GM18867 (cell line): ENCODE measurements around the gene EIF4EBP3.
"Not testable (repeated sequence)": the region's sequence is repeated elsewhere in the genome, so short reads cannot be mapped to it uniquely, and the experiment has no call there.

Experiments used
- ATAC-seq: cut with Tn5 transposase; IDR thresholded peaks from one replicate; pipeline ENCODE4 v1.9.1; 2021; ENCODE audit warnings: mild to moderate bottlenecking, moderate library complexity; ENCODE audit not compliant: unreplicated experiment

Gene EIF4EBP3

DNA sequence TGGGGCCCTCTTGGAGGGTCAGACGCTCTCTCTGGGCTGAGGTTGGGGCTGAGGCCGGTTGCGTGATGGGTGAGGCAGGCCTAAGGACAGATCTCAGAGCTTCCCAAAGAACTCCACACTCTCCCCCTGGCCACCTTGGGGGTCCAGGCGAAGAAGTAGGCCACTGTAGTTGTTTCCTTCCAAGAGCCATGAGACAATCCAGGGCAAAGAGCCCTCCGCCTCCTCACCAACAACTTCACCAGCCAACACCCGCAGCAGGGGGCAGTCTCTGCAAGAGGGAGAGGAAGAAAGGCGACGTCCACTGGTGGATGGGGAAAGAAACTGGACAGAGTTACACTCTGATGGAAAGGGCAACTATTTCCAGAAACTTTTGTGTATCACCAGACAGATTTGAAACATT lies 27.8 kb downstream of the EIF4EBP3 start:
- ATAC-seq: no peak

DNA sequence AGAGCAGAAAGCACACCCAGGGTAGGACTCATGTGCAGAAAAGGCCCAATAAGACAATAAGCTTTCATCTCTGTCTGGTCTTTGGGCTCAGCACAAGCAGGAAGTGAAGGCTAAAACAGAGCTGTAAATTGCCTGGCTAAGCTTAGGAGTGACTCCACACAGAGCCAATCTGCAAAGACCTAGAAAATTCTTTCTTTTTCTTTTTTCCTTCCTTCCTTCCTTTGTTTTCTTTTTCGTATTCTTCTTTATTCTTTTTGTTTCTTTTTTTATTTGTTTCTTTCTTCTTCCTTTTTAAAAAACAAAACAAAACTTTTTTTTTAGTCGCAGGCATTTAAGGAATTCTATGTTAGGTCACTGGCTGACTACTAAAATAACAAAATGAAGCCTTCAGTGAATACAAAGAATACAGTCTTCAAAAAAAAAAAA lies 29.3 kb downstream of the EIF4EBP3 start:
- no peak for ATAC-seq

DNA sequence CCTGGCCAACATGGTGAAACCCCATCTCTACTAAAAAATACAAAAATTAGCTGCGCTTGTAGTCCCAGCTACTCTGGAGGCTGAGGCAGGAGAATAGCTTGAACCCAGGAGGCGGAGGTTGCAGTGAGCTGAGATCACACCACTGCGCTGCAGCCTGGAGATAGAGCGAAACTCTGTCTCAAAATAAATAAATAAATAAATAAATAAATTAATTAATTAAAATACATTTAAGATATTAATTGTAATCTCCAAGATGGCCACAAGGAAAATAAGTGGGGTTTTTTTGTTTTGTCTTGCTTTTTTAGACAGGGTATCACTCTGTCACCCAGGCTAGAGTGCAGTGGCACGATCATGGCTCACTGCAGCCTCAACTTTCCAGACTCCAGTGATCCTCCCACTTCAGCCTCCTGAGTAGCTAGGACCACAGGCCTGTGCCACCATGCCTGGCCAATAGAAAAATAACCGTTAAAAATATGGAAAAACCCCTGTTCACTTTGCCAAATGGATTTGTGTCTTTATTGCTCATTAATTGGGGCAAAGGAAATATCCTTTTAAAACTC lies 31.8 kb downstream of the EIF4EBP3 start:
- not testable (repeated sequence) for ATAC-seq

DNA sequence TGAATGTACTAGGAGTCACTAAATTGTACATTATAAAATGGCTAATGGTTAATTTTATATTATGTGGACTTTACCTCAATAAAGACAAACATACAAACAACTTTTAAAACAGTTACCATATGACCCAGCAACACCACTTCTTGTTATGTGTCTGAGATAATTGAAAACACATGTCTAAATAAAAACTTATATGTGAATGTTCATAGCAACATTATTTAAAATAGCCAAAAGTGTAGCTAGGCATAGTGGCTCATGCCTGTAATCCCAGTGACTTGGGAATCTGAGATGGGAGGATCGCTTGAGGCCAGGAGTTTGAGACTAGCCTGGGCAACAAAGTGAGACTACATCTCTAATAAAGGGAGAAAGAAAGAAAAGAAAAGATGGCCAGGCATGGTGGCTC lies 40.0 kb downstream of the EIF4EBP3 start:
- ATAC-seq: no peak

DNA sequence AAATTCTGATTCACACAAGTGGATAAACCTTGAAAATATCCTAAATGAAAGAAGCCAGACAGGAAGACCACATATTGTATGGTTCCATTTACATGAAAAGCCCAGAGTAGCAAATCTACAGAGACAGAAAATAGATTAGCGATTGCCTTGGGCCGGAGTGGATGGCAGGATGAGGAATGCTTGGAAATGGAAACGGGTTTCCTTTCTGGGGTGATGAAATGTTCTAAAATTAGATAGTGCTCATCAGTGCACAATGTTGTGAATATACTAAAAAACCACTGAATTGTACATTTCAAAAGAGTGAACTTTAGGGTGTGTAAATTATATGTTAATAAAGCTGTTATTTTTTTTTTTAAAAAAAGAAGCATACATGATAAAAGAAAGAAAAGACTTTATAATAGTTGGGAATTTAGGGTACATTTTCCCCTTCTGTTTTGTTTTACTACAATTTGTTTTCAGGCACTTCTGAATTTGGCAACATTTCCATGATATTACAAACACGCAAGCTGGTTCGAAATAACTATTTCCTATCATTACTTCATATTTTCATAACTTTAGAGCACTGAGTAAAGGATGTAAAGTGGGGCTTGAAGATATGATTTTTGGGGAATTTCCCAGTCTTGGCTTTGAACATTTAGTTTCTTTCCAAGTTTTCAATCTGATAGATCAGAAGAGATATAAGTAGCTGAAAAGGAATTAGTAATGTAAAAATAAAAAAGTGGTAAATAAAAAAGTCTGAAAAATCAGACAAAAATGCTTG lies 41.0 kb downstream of the EIF4EBP3 start:
- no peak for ATAC-seq

DNA sequence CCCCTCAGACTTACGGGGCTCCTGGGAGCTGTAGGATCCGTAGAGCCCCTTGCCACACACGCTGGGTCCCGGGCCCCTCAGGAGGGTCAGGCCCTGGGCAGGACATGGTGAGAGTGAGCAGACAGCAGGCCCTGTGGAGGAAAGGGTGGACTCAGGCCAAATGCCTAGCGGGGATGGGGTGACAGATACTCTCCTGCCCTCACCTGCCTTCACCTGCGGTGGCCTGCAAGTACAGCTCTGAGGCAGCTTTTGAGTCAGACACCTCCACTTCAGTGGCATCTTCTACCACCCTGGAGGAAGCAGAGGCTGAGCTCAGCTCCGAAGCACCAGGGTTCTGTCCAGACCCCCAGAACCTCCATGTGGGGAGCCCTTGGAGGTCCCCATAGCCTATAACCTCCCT lies 43.4 kb downstream of the EIF4EBP3 start:
- no peak for ATAC-seq

DNA sequence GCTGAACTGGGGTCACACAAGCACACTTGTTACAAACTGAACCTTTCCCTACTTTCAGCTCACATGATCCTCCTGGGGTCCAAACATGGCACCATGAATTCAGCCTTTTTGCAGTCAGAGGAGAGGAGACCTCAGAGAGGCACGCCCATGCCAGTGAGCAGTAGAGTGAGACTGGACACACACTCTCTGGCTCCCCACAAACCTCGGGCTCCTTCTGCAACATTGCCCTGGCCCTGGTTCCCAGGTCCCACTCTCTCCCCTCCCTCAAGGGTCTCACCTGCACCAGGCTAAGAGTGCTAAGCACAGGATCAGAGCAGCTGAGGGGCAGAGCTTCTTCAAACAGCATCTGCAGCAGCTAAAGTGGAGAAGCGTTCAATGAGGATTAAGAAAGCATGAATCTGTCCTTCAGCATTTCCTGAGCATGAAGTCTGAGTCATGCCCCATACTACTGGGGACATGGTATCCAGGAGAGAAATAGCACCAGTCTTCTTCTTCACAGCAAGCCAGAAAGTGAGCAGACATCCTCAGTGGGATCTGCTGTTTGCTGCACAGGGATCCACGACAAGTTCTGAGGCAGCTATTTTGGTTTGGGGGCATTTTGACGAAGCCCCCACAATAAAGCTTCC lies 44.4 kb downstream of the EIF4EBP3 start:
- no peak for ATAC-seq

DNA sequence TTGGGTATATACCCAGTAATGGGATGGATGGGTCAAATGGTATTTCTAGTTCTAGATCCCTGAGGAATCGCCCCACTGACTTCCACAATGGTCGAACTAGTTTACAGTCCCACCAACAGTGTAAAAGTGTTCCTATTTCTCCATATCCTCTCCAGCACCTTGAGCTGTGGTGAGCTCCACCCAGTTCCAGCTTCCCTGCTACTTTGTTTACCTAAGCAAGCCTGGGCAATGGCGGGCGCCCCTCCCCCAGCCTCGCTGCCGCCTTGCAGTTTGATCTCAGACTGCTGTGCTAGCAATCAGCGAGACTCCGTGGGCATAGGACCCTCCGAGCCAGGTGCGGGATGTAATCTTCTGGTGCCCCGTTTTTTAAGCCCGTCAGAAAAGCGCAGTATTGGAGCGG lies 45.6 kb downstream of the EIF4EBP3 start:
- not testable (repeated sequence) for ATAC-seq

DNA sequence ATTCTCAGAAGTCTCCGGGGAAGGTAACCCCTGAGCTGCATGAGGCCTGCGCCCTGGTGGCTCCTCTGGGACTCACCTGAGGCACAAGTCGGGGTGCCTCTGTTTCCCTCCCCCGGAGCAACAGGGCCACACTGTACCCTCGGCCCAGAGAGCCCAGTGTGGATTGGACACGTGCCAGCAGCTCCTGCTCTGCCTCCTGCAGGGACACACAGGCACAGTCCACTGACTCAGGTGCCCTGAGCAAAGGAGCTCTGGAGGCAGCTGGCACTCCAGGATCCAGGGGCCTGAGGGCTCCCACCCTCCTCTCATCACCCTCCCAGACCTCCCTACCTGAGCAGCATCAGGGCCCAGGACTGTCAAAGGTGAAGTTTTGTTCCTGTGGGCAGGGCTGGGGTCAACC lies 46.7 kb downstream of the EIF4EBP3 start:
- ATAC-seq: no peak

DNA sequence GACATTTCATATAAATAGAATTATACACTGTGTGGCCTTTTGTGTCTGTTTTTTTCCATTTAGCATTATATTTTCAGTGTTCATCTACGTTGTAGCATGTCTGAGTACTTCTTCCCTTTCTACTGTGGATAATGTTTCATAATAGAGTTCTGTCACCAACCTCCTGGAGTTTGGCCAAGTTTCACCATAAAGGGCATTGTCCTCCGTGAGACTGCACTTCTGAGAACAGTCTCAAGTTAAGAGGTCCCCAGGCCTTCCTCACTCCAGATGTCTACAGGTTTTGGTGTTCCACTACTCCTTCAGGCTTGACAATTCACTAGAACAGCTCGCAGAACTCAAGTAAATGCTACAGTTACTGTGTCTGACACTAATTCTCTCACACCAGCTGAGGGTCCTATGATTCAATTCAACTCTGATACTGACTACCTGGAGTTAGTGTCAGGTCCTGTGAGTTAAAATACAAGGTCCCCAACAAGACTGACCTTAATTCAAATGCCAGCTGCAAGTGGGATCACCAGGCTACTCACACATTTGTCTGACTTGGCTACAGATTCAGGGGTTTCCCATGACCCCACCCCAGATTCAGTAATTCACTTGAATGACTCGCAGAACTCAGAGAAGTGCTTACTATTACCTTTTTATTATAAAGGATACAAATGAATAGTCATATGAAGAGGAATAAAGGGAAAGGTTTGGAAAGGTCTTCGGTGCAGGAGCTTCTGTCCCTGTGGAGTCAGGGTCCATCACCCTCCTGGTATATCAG lies 48.3 kb downstream of the EIF4EBP3 start:
- ATAC-seq: no peak

DNA sequence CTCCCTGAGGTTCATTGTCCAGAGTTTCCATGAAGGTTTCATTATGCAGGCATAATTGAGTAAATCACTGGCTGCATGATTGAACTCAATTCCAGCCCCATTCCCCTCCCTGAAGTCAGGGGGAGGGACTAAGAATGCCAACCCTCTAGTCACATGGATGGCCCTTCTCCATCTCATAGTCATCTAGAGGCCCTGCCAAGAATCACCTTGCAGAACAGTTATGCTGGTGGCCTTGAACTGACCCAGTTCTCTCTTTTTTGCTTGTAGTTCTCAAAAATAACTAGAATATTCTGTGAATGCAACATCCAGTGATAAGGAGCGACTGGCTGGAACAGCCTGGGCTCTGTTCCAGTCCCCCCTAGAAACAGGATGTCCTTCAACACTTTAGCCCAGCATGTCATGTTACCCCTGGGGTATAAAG lies 48.9 kb downstream of the EIF4EBP3 start:
- ATAC-seq: no peak

DNA sequence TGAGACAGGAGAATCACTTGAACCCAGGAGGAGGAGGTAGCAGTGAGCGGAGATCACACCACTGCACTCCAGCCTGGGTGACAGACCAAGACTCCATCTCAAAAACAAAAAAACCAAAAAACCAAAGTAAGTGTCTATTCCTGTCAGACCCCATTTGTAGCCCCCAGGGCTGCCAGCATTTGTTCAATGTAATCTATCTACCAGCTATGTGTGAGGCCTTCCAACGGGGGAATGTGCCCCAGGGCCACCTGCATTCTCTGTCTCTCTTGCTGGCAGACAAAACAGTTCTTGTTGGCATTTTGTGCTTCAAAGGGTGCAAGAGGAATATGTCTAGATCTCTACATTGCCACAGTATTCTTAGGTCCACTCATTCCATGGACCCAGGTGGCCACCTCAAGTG lies 51.4 kb downstream of the EIF4EBP3 start:
- ATAC-seq: no peak
